ENCODE data around the gene FHDC1.

Gene FHDC1

DNA sequence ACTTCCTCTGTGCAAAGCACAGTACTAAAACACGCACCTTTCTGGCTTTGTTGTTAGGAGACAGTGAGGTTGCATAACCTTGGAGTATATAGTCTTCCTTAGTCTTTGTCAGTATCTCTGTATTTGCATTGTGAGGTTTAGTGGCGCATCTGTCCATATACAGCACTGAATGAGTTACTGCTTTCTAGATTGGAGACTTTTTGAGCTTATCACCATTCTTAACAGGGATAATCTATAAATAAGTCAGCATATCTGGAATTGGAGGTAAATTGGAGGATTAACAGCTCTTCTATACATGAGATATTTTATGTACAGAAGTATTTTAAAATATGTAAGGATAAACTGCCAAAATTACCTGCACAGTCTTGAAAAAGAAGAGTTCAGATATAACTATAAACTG is 4.3 kb downstream of the FHDC1 start:
- no peak for DNase-seq (ENCODE audit: extremely low read depth, low read depth)
- TF ChIP-seq, protein P1, sequence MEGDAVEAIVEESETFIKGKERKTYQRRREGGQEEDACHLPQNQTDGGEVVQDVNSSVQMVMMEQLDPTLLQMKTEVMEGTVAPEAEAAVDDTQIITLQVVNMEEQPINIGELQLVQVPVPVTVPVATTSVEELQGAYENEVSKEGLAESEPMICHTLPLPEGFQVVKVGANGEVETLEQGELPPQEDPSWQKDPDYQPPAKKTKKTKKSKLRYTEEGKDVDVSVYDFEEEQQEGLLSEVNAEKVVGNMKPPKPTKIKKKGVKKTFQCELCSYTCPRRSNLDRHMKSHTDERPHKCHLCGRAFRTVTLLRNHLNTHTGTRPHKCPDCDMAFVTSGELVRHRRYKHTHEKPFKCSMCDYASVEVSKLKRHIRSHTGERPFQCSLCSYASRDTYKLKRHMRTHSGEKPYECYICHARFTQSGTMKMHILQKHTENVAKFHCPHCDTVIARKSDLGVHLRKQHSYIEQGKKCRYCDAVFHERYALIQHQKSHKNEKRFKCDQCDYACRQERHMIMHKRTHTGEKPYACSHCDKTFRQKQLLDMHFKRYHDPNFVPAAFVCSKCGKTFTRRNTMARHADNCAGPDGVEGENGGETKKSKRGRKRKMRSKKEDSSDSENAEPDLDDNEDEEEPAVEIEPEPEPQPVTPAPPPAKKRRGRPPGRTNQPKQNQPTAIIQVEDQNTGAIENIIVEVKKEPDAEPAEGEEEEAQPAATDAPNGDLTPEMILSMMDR (IDR thresholded peaks at IDR 0.05; ENCODE audit: low read depth, low read length, missing control alignments), result no peak
- H3K4me3 ChIP-seq (replicated peaks; ENCODE audit: low read depth, low read length), result no peak overlapping the region

DNA sequence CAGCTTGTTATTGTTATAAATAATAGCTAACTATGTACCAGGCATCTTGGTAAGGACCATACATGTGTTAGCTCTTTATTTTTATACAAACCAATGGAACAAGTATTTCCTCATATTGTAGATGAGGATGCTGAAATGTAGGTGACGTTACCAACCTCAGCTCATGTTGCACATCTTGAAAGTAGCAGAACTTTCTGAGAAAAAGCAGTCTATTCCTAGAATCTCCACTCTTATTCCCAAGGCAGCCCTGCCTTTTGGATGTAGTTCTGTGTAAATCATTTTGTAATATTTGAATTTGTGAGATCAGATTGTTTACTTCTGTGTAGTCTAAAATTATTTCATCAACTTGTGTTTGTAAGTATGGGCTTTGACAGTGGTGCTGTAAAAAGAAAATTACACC is 5.3 kb downstream of the FHDC1 start:
- no peak for DNase-seq (ENCODE audit: extremely low read depth, low read depth)

DNA sequence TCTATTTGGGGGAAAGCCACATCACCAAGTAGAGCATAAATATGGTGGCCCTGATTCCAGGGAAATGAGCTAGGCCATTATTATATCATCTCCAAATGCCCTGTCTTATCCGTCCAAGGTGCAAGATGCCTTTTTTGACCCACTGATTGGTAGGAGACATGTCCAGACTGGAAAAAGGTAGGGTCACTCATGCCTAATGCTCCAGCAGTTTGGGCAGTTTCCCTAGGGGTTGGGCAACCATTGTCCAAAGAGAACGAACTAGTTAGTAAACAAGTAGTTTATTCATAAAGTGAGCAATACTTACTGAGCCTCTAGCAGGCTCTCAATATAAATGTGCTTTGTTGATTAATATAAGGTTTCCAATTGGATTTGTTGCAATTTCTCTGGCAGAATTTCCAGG is 6.2 kb downstream of the FHDC1 start:
- TF ChIP-seq, protein P1 (IDR thresholded peaks at IDR 0.05; ENCODE audit: low read depth, low read length, missing control alignments), result no peak
- no peak for DNase-seq (ENCODE audit: extremely low read depth, low read depth)
- H3K4me3 ChIP-seq (replicated peaks; ENCODE audit: low read depth, low read length), result no peak overlapping the region

More for the DNA sequence above, 5.3 kb downstream of the FHDC1 start:
- TF ChIP-seq, protein P1 (IDR thresholded peaks at IDR 0.05; ENCODE audit: low read depth, low read length, missing control alignments), result no peak
- no peak overlapping the region for H3K4me3 ChIP-seq (replicated peaks; ENCODE audit: low read depth, low read length)

DNA sequence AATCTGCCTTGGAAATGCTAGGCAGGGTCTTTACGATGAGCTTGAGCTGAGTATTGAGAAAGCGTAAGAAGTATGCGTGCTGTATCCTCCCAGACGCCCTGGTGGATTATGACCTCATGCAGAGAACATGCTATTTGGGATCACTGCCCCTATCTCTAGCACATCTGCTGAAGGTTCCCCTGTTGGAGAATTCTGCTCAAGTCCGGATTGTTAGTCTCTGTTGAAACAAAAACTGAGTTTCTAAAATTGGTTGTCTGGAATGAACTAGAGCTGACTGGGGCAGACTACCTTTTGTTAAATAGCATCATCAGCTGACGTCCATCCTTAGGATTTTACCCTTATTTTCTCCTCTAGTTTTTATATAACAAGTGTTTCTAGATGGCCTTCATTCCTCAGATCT is 7.5 kb downstream of the FHDC1 start:
- peak; percentile 36 for DNase-seq (ENCODE audit: extremely low read depth, low read depth)
- H3K4me3 ChIP-seq (replicated peaks; ENCODE audit: low read depth, low read length), result no peak overlapping the region
- TF ChIP-seq, protein P1 (IDR thresholded peaks at IDR 0.05; ENCODE audit: low read depth, low read length, missing control alignments), result no peak

DNA sequence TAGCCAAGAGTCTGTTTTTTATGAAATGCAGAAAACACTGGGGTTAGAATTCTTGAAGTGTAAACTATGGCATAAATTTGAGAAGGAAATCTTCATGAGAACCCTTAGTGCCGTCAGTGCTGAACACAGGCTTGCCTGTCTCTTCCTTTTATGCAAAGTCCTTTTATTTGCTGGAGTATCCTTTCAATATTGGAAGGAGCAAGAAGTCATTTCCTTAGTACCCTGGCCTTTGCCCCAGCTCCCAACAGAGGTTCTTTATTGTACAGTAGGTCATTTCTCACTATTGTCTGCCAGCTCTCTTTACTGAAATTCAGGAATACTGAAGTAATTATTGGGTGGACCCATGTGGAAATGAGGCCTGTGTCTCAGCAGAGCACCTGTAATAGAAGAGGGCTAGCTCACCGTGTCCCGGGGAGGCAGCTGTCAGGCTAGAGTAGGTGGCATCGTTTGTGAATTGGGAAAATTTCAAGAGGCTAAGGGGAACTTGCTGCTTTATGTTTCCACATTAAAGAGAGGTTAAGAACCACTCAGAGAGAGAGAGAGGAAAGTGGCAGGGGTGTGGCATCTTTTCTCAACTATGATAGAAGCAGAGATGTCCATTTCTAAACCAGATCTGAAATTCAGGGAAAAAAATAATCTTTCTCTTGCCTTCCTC is 8.7 kb downstream of the FHDC1 start:
- TF ChIP-seq, protein P1 (IDR thresholded peaks at IDR 0.05; ENCODE audit: low read depth, low read length, missing control alignments), result no peak
- no peak overlapping the region for H3K4me3 ChIP-seq (replicated peaks; ENCODE audit: low read depth, low read length)
- no peak for DNase-seq (ENCODE audit: extremely low read depth, low read depth)

DNA sequence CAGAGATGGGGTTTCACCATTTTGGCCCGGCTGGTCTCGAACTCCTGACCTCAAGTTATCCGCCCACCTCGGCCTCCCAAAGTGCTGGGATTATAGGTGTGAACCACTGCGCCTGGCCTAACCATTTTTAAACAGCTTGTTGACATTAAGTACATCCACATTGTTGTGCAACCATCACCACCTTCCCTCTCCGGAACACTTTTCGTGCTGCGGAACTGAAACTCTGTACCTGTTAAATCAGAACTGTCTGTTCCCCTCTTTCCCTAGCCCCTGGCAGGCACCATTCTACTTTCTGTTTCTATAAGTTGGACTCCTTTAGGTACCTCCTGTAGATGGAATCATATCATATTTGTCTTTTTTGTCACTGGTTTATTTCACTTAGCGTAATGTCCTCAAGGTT is 9.5 kb downstream of the FHDC1 start:
- TF ChIP-seq, protein P1 (IDR thresholded peaks at IDR 0.05; ENCODE audit: low read depth, low read length, missing control alignments), result no peak
- no peak for DNase-seq (ENCODE audit: extremely low read depth, low read depth)
- no peak overlapping the region for H3K4me3 ChIP-seq (replicated peaks; ENCODE audit: low read depth, low read length)

DNA sequence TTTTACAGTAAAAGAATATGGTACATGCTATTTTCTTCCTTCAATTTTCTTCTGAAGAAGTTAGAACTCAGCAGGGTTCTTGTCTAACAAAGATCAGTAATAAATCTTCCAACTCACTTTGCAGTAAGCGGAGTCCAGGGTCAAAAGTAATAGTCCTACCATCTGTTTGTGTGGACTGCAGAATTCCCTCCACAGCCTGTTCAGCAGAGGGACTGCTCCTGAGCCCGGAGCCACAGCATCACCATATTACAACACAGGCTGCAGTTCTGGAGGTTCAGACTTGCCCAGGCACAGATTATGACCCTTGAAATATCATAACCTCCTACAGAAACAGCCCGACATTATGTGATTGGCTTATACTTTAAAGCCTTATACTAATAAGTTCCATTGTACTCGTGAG is 10.3 kb downstream of the FHDC1 start:
- DNase-seq (ENCODE audit: extremely low read depth, low read depth), result no peak
- no peak overlapping the region for H3K4me3 ChIP-seq (replicated peaks; ENCODE audit: low read depth, low read length)
- TF ChIP-seq, protein P1 (IDR thresholded peaks at IDR 0.05; ENCODE audit: low read depth, low read length, missing control alignments), result no peak

All from HFF-Myc (cell line).